Caco-2 (cell line): Measurements from ENCODE around the gene TNFAIP3. TPM values are rescaled to one million over a fixed set of nuclear protein-coding genes. Genes with fewer than 3 reads are reported as not detected.
A peak's percentile ranks its signal among the peaks of the same experiment; 100 is the strongest.

Source experiments
- BruUV-seq: library from RNA; stranded (reverse); fragments of 400-500 nt; replicated peaks from 2 replicates; lab custom pipeline; 2021; lab: Mats Ljungman, UMichigan
- CTCF ChIA-PET: fragments of 300-600 bp; sonication (Branson Sonifier 250); formaldehyde crosslinking; loops from one replicate; lab custom pipeline; 2022; ENCODE audit warnings: antibody characterized with exemption; lab: Charles Lee
- POLR2A ChIA-PET: fragments of 300-600 bp; sonication (Branson Sonifier 250); formaldehyde crosslinking; loops from one replicate; lab custom pipeline; 2022; ENCODE audit warnings: antibody characterized with exemption; lab: Charles Lee
- DNase-seq, 2 experiments: peaks; one replicate each; pipeline versions ENCODE4 v3.0.0 to v3.0.0-alpha.2; 2020 to 2022
- H3K27me3 ChIP-seq: replicated peaks from 2 replicates; pipeline ENCODE4 v1.6.0; 2011; ENCODE audit warnings: low read length; ENCODE audit not compliant: control insufficient read depth, insufficient read depth
- H3K36me3 ChIP-seq: 2 replicates; pipeline ENCODE4 v1.5.1; 2011; ENCODE audit warnings: low read length; ENCODE audit not compliant: control insufficient read depth, insufficient read depth
- H3K4me1 ChIP-seq: fragments of 250-450 bp; sonication (Bioruptor Pico); 2 replicates; pipeline ENCODE4 v1.5.1; 2020; ENCODE audit warnings: mild to moderate bottlenecking
- H3K4me3 ChIP-seq: 2 replicates; pipeline ENCODE4 v1.5.1; 2011; ENCODE audit warnings: low read depth, mild to moderate bottlenecking, control low read depth, low read length
- H3K9me3 ChIP-seq: fragments of 250-450 bp; sonication (Bioruptor Pico); 2 replicates; pipeline ENCODE4 v1.5.1; 2020; ENCODE audit warnings: mild to moderate bottlenecking, moderate library complexity
- H3K27ac Mint-ChIP-seq: one replicate; pipeline ENCODE4 v1.8.0; 2022; ENCODE audit warnings: mixed read lengths; ENCODE audit not compliant: unreplicated experiment
- H3K27me3 Mint-ChIP-seq: one replicate; pipeline ENCODE4 v1.8.0; 2022; ENCODE audit warnings: mixed read lengths; ENCODE audit not compliant: insufficient read depth, unreplicated experiment
- H3K36me3 Mint-ChIP-seq: one replicate; pipeline ENCODE4 v1.8.0; 2022; ENCODE audit warnings: mild to moderate bottlenecking, mixed read lengths; ENCODE audit not compliant: insufficient read depth, unreplicated experiment
- H3K4me1 Mint-ChIP-seq: one replicate; pipeline ENCODE4 v1.8.0; 2022; ENCODE audit warnings: low read depth, mixed read lengths; ENCODE audit not compliant: unreplicated experiment
- H3K4me3 Mint-ChIP-seq: one replicate; pipeline ENCODE4 v1.8.0; 2022; ENCODE audit warnings: mild to moderate bottlenecking, moderate library complexity, mixed read lengths; ENCODE audit not compliant: unreplicated experiment
- H3K9me3 Mint-ChIP-seq: one replicate; pipeline ENCODE4 v1.8.0; 2022; ENCODE audit warnings: mixed read lengths; ENCODE audit not compliant: unreplicated experiment
- intact Hi-C: fragments of 100-400 bp; cut with micrococcal nuclease; formaldehyde crosslinking; loops from one replicate; pipeline ENCODE4 v1.10.0; 2022; ENCODE audit not compliant: unreplicated experiment
- total RNA-seq: library from RNA; stranded (reverse); gene quantifications from 2 replicates; pipeline ENCODE4 v1.2.3, GENCODE V29; 2022
- TF ChIP-seq, protein P1 (sequence below), 2 experiments: fragments of 200-600 bp in 1 of 2; IDR thresholded peaks; 1 replicate in 1 of 2; 2 replicates in 1 of 2; pipeline versions ENCODE4 v1.5.1 to v1.8.0; 2011 to 2022; ENCODE audit warnings: antibody characterized with exemption in 1 of 2, control low read depth in 1 of 2, inconsistent platforms in 1 of 2, low read depth in 1 of 2, low read length in 1 of 2, mild to moderate bottlenecking in 1 of 2, moderate library complexity in 1 of 2; ENCODE audit not compliant: insufficient read depth in 1 of 2, severe bottlenecking in 1 of 2, unreplicated experiment in 1 of 2

Gene TNFAIP3
- total RNA-seq, 1 experiment from 2014 or later = 45.7 TPM

DNA sequence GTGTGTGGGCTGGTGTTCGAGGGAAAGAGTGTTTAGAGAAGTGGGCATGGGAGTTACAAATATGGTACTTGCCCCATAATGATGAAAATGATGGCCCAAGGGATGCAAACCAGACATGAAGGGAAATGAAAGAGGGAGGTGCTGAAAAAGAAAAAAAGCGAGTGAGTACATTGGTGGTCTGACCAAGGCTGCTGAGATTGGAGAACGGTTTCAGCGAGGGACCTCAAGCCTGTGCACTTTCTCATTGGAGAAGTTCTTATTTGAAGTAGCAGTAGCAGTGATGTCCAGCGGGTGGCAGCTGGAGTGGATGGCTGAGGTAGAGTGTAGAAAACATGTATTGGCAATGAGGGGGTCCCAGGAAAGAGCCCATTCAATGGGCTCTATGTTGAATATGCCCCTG lies 54.8 kb downstream of the TNFAIP3 start:
- Mint-ChIP-seq H3K9me3 (peaks cover 11% of the 10 kb centered on the region), H3K36me3 (no peaks in the 10 kb centered on the region), H3K27ac (peak overlapping the region; percentile 0), H3K27me3 (no peaks in the 10 kb centered on the region), H3K4me3 (no peak overlapping the region), H3K4me1 (peaks cover 34% of the 10 kb centered on the region)
- DNase-seq = no peak
- ChIA-PET CTCF (no interaction called here), POLR2A (no interaction called here)
- no peaks in the 10 kb centered on the region for H3K9me3 ChIP-seq
- H3K4me1 ChIP-seq = peaks cover 36% of the 10 kb centered on the region
- H3K36me3 ChIP-seq = no peaks in the 10 kb centered on the region
- no TSS peak for BruUV-seq
- intact Hi-C loops = no loop called here
- no peak overlapping the region for H3K4me3 ChIP-seq
- TF ChIP-seq, protein P1, sequence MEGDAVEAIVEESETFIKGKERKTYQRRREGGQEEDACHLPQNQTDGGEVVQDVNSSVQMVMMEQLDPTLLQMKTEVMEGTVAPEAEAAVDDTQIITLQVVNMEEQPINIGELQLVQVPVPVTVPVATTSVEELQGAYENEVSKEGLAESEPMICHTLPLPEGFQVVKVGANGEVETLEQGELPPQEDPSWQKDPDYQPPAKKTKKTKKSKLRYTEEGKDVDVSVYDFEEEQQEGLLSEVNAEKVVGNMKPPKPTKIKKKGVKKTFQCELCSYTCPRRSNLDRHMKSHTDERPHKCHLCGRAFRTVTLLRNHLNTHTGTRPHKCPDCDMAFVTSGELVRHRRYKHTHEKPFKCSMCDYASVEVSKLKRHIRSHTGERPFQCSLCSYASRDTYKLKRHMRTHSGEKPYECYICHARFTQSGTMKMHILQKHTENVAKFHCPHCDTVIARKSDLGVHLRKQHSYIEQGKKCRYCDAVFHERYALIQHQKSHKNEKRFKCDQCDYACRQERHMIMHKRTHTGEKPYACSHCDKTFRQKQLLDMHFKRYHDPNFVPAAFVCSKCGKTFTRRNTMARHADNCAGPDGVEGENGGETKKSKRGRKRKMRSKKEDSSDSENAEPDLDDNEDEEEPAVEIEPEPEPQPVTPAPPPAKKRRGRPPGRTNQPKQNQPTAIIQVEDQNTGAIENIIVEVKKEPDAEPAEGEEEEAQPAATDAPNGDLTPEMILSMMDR (IDR thresholded peaks at IDR 0.05; ENCODE audit: insufficient read depth in 1 of 2, low read depth in 1 of 2, low read length in 1 of 2, severe bottlenecking in 1 of 2, unreplicated experiment in 1 of 2) = peak; percentile 15 to 29
- H3K27me3 ChIP-seq = no peaks in the 10 kb centered on the region

DNA sequence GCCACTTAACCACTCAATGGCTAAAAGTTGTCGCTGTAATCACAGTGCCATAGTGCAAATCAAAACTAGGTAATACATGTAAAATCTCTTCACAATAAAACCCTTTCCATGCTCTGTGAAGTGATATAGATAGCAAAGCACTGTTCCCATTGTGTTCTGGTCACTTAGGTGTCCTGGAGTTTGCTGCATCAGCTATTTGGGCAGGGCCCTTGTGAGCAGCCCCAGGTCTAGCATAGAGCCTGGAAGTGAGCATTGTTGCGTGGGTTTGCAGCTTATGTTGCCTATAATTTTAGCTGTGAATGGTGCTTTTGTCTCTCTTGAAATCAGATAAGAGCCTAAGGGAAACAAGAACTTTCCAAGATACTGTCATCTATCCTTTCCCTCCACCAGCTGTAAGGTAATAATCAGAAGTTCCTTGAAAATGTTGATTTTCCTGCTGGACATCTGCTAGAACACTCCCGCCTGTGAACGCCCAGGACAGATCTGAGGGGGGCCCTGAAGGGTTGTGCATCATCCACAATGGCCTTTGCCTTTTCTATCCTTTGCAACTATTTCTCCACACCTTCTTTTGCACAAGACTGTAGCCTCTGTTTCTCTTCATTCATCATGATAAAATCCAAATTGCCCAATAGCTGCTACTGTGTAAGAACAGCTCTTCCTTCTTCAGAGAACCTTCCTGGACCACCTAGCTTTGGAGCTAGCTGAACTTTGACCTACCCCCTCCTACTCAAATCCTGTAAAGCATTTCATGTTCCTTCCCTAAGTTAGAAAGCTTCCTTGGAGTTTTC lies 57.0 kb downstream of the TNFAIP3 start:
- TF ChIP-seq, protein P1 (IDR thresholded peaks at IDR 0.05; ENCODE audit: insufficient read depth in 1 of 2, low read depth in 1 of 2, low read length in 1 of 2, severe bottlenecking in 1 of 2, unreplicated experiment in 1 of 2) = no peak
- Histone ChIP-seq H3K27me3 (no peaks in the 10 kb centered on the region), H3K9me3 (no peaks in the 10 kb centered on the region), H3K4me3 (no peak overlapping the region), H3K36me3 (no peaks in the 10 kb centered on the region), H3K4me1 (peaks cover 39% of the 10 kb centered on the region)
- no peak overlapping the region for H3K4me3 Mint-ChIP-seq
- ChIA-PET POLR2A (no interaction called here), CTCF (no interaction called here)
- DNase-seq = peak; percentile 41 to 73
- H3K9me3 Mint-ChIP-seq = peaks cover 11% of the 10 kb centered on the region
- intact Hi-C loops = no loop called here
- BruUV-seq = no TSS peak
- H3K27me3 Mint-ChIP-seq = no peaks in the 10 kb centered on the region
- peaks cover 37% of the 10 kb centered on the region for H3K4me1 Mint-ChIP-seq
- H3K27ac Mint-ChIP-seq = peak overlapping the region; percentile 1
- H3K36me3 Mint-ChIP-seq = no peaks in the 10 kb centered on the region

DNA sequence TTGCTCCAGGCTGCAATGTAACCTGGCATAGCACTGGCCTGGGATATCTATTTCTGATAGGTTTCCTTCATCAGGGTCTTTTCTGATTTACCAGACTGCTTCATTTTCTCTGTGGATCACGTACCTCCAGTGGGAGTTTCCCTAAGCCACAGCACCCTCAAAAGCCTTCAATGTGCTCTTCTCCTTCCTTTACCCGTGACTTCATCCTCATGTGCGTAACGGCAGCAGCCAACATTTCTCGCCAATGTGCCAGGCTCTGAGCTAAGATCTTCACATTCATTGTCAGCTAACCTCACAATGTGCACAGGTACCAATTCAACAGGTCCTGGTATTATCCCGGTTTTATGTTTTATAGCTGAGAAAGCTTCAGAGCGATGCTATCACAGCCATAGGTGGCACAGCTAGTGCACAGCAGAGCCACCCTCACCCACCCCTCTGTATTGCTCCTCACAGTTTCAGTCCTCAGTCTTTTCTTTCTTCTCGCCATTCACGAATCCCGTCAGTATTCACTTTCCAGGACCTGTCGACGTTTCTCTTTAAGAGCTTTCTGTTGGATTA lies 58.2 kb downstream of the TNFAIP3 start:
- Mint-ChIP-seq H3K27ac (peak overlapping the region; percentile 1), H3K36me3 (no peaks in the 10 kb centered on the region), H3K4me1 (peaks cover 37% of the 10 kb centered on the region), H3K9me3 (peaks cover 11% of the 10 kb centered on the region), H3K4me3 (no peak overlapping the region), H3K27me3 (no peaks in the 10 kb centered on the region)
- TF ChIP-seq, protein P1 (IDR thresholded peaks at IDR 0.05; ENCODE audit: insufficient read depth in 1 of 2, low read depth in 1 of 2, low read length in 1 of 2, severe bottlenecking in 1 of 2, unreplicated experiment in 1 of 2) = no peak
- DNase-seq = no peak
- BruUV-seq = no TSS peak
- H3K9me3 ChIP-seq = no peaks in the 10 kb centered on the region
- H3K27me3 ChIP-seq = no peaks in the 10 kb centered on the region
- no peaks in the 10 kb centered on the region for H3K36me3 ChIP-seq
- ChIA-PET POLR2A (no interaction called here), CTCF (interaction anchor here (0.7 kb wide), 1 partner anchor 377 kb away, joined by 3 read pairs; no protein-coding TSS in a partner anchor)
- no peak overlapping the region for H3K4me3 ChIP-seq
- intact Hi-C loops = no loop called here
- H3K4me1 ChIP-seq = peaks cover 39% of the 10 kb centered on the region
